Stimulated activated naive CD4-positive, alpha-beta T cell (primary cell): ENCODE results near the gene MALL.
"Not testable (repeated sequence)": the region's sequence is repeated elsewhere in the genome, so short reads cannot be mapped to it uniquely, and the experiment has no call there.

Experiments
- DNase-seq, 6 experiments: peaks; one replicate each; lab custom pipeline; 2025; lab: John Stamatoyannopoulos, UW

MALL gene

GRCh38 chr2:110120171-110121051 lies 4.8 kb upstream of the MALL start:
- no peak for DNase-seq

DNA sequence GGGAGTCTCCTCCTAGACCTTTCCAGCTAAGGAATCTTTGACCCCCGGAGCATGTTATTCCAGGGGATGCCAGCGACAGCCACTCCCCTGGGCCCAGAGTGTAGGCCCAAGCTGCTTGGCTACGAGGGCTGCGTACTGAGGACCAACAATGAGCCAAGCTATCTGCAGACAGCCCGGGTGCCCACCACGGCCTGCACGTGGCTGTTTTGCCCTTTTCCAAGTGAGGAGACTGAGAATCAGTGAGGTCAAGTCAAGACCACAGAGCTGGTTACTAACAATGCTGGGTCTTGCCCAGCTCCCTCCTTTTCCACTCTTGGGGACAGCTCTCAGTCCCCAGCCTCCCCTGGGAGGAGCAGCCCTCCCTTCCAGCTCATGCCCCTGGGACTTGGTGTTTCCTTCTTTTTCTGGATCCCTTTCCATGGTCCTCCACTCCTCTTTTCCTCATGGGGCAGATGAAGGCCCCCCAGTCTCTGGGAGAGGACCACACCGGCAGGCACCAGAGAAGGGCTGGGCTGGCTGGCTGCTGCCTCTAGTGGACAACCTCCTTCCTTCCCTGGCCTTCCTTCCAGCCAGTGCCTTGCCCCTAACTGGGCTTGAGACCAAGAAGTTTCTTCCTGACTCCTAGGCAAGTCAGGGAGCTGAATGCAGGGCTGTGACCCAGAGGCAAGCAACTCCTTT lies 550 bp upstream of the MALL start:
- no peak for DNase-seq

DNA sequence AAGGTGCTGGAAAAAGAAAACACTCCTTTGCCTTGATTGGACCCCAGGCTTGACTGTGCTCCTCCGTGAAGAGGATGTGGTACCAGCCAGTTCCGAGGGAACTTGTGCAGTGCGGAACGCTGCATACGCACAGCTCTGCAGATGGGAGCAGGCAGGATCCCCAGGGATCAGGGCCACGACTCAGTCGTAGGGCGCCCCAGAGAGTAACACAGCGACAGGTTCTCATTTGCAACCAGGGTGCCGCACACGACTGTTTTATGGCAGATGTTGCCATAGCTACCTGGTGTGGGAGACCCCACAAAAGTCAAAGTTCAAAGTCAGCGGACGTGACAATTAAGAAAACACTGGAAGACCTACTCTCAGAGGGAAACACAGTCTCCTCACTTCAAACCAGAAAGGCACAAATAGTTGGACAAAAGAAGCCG lies 779 bp downstream of the MALL start:
- no peak for DNase-seq

GRCh38 chr2:110113961-110114591 lies 1.5 kb downstream of the MALL start:
- no peak for DNase-seq

DNA sequence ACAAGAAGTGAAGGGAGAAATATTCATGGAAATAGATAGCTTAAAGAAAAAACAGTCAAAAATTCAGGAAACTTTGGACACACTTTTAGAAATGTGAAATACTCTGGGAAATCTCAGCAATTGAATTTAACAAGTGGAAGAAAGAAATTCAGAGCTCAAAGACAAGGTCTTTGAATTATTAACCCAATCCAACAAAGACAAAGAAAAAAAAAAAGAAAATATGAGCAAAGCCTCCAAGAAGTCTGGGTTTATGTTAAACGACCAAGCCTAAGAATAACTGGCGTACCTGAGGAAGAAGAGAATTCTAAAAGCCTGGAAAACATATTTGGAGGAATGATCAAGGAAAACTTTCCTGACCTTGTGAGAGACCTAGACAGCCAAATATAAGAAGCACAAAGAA lies 7.3 kb downstream of the MALL start:
- not testable (repeated sequence) for DNase-seq

- DNase-seq, result no peak
These were observed 8.2 kb downstream of the MALL start for GRCh38 chr2:110107092-110108079.

GRCh38 chr2:110106642-110107041 lies 9.0 kb downstream of the MALL start:
- no peak for DNase-seq

- DNase-seq, result no peak
These were observed 9.8 kb downstream of the MALL start for GRCh38 chr2:110105608-110106467.

- no peak for DNase-seq
These were observed 10.4 kb downstream of the MALL start for GRCh38 chr2:110105183-110105582.

- no peak for DNase-seq
These were observed 11.4 kb downstream of the MALL start for GRCh38 chr2:110104025-110104771.

- DNase-seq, result no peak
These were observed 12.3 kb downstream of the MALL start for GRCh38 chr2:110103061-110103961.

DNA sequence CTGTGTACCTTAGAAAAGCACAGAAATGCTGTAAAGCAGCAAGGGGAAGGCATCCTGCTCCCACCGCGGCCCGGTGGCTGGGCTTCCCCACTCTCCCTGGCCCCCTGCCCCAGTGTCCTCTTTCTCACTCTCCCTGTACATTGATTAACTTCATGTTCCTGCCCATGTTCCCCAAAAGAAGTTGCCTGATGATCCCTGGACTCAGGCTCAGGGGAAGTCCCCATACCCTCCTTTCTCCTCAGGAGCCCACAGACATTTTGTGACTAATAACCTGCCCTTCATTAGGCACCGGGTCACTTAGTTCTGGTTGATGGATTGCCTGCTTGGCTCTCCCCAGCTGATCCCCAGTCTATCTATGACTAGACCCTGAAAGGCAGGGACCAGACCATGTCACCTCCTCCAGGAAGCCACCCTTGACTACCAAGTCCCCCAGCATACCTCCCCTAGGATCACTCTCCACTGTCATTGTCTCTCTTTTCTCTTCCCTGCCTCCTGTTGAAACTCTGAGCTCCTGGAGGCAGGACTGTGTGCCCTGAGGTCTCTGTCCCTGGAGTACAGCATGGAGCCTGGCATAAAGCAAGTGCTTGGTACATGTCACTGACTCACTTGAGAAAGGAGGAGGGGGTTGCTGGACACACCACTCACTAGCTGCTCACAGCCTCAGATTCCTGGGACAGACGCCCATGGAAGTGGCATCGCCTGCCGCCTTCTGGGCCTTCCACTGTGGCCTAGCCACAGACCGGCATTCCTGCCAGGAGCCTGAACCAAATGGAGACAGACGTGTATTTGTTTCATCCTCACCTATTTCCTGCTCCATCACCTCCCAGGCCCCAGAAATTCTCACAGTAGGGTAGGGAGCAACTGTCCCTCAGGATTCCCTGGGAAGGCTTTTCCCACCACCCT lies 13.5 kb downstream of the MALL start:
- no peak for DNase-seq

GRCh38 chr2:110101280-110101844 lies 14.3 kb downstream of the MALL start:
- DNase-seq, result no peak

DNA sequence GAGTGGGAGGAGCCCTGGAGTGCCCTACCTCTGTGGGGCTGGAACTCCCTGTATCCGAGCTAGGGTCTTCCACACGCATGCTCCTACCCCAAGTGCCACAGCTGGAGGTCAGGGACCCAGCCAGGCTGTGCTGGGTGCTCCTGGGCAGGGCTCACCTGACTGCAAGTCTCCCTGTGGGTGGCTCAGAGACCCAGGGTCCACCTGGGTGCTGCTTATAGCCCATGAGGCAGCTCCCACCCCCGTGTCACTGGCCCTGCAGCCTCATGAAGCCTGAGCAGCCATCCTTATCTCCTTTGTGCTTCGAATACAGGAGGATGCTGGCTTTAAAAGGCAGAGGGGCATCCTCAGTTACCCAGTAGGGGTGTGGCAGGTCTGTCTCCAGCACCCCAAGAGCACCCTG lies 14.7 kb downstream of the MALL start:
- DNase-seq, result not testable (repeated sequence)

- DNase-seq, result no peak
These were observed 15.1 kb downstream of the MALL start for GRCh38 chr2:110100480-110100879.

GRCh38 chr2:110099471-110100225 lies 16.0 kb downstream of the MALL start:
- DNase-seq, result no peak

GRCh38 chr2:110099038-110099425 lies 16.6 kb downstream of the MALL start:
- no peak for DNase-seq
